Pulmonary artery endothelial cell (primary cell): ENCODE measurements around the gene SNX10. TPM values are rescaled to one million over a fixed set of nuclear protein-coding genes. Genes with fewer than 3 reads are reported as not detected.

Source experiments
- DNase-seq: peaks from one replicate; pipeline ENCODE4 v3.0.0-alpha.2; 2011; ENCODE audit warnings: low read depth, low spot score
- total RNA-seq: library from RNA; depleted of rRNA; stranded (reverse); fragments of >200 nt; gene quantifications from 2 replicates; pipeline ENCODE4 v1.2.3, GENCODE V29; 2014

The SNX10 gene
- total RNA-seq, 1 donor from 2014 or later: 0.20 TPM

DNA sequence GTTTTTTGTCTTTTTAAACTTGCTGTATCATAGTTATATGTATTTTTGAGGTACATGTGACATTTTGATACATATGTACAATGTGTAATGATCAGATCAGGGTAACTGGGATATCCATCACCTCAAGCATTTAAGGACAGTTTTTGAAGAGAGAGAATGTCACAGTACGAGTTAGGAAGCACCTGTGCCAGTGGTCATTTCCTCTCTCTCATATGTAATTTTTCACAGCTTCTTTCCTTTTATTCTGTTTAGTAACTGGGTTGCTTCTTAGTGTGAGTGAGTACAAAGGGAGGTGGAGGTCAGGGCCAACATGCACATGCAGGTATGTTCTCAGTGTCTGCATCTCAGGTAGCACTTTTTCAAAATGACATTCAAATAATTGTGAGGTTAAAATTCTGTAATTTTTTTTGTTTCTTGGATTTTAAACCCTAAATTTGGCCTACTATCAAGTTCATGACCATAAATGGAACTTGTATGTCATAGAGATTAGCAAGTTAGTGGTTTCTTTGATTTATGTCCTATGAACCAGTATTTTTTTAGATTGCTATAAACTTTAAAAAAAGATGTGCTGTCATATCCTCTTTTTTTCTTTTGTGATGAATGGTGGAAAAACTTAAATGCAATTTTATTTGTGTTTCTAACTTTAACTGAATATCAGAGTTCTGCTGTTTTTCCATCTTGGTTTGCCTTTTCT is 42.7 kb downstream of the SNX10 start:
- DNase-seq: no peak

DNA sequence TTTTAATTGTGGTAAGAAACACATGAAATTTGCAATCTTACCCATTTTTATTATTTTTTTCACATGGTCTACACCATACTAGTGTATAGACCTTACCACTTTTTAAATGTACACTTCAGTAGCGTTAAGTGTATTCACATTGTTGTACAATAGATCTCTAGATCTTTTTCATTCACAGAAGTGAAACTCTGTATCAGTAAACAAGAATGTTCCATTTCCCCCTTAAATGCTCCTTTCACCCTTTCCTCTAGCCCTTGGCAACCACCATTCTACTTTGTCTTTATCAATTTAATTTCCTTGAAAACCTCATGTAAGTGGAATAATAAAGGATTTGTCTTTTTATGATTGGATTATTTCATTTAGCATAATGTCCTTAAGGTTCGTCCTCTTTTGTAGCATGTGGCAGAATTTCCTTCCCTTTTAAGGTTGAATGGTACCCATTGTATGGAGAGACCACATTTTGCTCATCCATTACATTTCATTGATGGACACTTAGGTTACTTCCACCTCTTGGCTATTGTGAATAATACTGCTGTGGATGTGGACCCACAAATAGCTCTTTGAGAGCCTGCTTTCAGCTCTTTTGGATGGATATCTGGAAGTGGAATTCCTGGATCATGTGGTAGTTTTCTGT is 45.7 kb downstream of the SNX10 start:
- DNase-seq: no peak

DNA sequence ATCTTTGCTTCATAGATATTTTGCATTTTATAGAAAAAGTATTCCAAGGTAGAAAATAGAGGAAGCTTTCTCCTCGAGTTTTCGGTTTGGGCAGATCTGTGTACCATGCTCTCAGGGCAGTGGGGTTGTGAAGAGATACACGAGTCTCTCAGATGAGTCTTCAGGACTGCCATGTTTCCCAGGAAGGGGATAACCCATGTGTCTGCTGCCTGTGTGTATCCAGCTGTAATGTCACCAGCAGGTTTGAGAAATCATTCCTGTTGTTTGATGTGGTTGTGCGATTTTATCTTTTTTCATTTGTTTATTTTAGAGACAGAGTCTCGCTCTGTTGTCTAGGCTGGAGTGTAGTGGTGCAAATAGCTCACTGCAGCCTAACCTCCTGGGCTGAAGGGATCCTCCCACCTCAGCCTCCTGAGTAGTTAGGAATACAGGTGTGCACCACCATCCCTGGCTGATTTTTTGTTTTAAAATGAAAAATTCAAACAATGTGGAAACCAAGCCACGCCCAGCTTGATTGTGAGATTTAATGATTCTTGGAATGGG is 48.9 kb downstream of the SNX10 start:
- DNase-seq: no peak

- no peak for DNase-seq
These were observed 51.7 kb downstream of the SNX10 start for GRCh38 chr7:26343320-26343832.

- DNase-seq: no peak
These were observed 52.2 kb downstream of the SNX10 start for GRCh38 chr7:26343837-26344236.

DNA sequence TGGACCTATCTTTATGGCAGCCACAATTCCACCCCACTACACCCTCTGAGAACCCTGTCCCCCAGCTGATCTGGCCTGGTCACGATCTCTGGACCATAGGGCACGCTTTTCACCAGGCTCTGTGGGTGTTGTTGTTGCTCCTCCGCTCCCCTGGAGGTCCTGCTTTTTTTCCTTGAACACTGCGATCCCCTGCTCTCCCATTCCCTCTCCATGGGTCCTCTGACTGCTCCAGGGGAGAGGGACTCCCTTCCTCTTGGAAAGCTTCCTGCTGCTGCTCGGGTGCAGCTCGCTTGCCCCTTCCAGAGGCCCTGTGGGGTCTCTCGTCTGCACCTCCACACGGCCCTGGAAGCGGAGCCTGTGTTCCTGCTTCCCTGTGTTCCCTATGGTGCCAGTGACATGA is 53.5 kb downstream of the SNX10 start:
- DNase-seq: no peak

- DNase-seq: no peak
These were observed 54.2 kb downstream of the SNX10 start for GRCh38 chr7:26345837-26346236.

GRCh38 chr7:26346611-26347203 is 55.0 kb downstream of the SNX10 start:
- no peak for DNase-seq

DNA sequence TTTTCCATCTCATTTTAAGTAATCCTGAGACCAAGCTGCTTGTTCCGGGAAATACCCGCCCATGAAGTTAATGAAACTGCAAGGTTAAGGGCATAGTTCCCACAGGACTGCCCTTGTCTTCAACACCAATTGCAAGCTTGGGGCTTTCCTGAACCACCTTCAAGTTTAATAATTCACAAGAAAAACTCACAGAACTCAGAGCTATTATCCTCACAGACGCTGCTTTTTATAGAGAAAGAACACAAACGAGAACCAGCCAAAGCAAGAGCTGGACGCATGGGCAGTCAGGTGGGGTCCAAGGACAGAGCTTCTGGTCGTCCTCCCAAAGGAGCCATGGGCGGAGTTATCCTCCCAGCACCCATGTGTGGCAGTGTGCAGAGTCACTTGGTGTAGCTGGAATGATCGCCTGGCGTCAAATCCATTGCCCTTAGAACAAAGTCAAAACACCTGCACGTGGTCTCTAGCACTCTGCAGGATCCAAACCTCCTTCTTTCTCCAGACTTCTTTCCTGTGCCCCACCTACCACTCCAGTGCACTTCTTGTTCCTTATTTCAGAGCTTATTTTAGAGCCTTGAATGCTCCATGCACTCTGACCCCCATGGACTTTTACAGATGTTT is 56.7 kb downstream of the SNX10 start:
- no peak for DNase-seq

DNA sequence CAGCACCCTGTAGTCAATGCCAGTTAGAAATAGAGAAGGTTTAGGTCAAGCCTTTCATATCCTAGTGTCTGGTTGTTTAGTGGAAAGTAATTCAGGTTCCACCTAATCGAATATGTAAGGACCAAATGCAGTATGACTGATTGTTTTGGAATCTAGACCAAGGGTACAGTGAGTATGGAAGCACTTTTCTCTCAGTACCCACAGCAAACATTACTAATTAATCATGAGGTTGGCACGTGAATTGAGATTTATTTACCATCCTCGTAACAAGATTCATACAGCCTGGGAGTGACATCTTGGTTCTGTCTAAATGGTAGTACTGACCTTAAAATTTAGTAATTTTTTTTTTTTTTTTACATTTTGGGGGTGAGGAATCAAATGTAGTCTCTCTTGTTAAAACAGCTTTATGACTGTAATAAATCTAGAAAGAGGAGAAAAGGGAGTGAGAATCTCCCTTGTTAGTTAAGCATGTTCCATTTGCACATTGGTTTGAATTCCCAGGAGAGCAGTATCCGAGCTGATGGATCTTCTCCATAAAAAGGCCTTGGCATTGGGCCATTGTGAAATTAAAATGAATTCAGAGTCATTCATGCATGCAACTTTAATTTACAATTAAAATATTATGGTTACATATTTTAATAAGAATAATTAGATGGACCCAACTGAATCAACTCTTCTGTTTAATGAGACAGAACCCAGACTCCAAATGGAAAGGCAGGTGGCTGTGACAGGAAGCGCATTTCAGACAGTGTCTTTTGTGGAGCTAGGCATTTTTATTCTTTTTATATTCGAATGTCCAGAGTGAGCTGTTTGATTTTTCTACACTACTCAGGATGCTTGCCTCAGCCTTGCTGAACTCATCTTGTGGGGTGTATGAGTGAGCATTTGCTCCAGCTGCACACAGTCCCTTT is 57.6 kb downstream of the SNX10 start:
- no peak for DNase-seq

GRCh38 chr7:26351171-26351570 is 59.5 kb downstream of the SNX10 start:
- DNase-seq: no peak

DNA sequence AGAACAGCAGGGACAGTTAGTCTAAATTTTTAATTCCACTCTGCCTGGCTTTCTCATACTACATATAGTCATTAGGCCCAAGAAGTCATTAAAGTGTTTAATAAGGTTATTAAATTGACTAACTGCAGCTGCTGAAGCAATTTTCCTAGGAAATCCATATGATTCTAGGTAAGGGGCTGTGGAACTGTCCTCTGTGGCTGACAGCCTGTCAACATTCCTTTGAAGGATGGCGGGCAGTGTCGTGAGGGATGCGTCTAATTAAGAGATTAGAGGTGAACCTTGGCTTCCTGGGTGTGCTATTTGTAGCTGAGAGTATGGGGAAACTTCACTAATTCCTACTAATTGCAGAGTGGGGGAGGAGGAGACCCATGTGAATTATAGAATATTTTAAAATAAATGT is 64.6 kb downstream of the SNX10 start:
- DNase-seq: no peak

GRCh38 chr7:26356929-26357798 is 65.5 kb downstream of the SNX10 start:
- DNase-seq: no peak

GRCh38 chr7:26357799-26358151 is 66.1 kb downstream of the SNX10 start:
- DNase-seq: no peak

DNA sequence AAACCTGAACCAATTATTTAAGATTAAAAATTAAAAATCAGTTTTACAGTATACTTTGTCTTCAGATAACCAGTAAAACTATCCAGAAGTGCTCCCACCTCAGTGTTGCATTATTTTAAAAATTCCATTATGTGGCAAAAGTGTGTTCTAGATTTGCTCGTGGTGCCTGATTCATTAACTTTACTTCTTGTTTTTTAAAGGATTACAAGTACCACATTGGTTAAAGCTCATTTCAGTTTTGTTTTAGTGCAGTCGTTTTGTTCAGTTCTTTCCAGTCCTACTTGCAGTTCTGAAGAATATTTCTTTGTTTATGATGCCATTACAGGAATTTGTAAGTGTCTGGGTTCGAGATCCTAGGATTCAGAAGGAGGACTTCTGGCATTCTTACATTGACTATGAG is 69.0 kb downstream of the SNX10 start:
- no peak for DNase-seq

DNA sequence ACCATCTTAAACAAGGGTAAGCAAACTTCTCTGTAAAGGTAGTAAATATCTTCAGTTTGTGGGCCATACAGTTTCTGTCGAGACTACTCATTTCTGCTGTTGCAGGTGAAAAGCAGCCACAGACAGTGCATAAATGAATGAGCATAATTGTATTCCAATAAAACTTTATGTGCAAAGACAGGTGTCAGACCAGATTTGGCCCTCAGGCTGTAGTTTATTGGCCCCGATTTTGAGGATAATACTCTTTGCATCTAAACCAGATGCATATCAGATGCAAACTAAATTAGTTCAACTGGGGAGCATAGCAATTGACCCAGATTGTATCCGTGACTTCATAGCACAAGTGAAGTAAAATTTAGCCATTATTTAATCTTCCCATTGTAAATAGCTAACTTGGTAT is 70.0 kb downstream of the SNX10 start:
- DNase-seq: no peak

- DNase-seq: no peak
These were observed 71.8 kb downstream of the SNX10 start for GRCh38 chr7:26363465-26363864.

DNA sequence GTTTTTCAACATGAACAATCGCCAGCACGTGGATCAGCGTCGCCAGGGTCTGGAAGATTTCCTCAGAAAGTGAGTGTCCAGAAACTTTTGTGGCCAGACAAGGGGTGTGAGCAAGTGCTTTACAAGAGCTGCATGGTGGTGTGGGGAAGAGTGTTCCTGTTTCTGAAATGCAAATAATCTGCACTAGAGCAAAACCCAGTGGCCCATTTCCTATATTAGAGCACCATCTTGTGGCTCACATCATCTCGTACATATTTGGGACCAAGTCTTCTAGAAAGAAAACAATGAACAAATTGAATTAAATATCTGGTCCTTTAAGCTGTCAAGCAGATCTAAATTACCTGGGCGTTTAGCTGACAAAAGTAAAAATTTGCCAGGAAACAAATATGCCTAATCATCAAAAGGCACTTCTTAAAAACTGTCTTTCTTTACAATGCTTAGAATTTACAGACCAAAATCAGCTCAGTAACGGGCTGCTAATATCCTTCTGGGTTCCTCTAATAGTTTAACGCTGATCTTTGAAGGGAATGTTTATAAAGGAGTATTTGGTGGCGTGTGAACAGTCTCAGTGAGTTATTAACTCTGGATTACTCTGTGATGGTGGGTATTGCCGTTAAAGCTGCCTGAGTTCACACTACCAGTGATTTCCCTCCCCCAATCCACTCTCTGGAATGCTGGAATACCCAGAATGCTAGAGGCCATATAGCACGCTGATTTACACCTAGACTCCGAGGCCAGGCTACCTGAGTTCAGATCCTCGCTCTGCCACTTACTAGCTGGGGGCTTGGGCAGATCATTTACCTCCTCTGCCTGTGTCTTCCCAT is 73.6 kb downstream of the SNX10 start:
- peak; percentile 29 for DNase-seq

DNA sequence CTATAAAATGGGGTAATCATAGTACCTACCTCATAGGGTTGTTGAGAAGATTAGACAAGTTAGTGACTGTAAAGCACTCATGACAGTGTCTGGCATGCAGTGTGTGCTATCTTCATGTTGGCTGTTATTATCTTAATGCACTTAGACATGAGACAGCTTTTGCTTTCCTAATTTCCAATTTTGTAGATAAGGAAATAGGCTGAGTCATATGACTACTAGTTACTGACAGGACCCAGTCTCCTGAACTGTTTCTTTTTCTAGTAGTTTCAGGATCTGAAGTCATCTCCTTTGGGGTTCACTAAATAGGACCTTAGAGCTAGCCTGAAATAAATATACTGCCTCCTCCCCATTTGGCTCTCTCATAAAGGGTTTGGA is 74.2 kb downstream of the SNX10 start:
- DNase-seq: no peak
